Karpas-422 (cell line): ENCODE data around the gene LATS1. TPM values are rescaled to one million over a fixed set of nuclear protein-coding genes. Genes with fewer than 3 reads are reported as not detected.
A peak's percentile ranks its signal among the peaks of the same experiment; 100 is the strongest.
"Not testable (repeated sequence)": the region's sequence is repeated elsewhere in the genome, so short reads cannot be mapped to it uniquely, and the experiment has no call there.

Experiments
- DNase-seq: peaks from one replicate; pipeline ENCODE4 v3.0.0-alpha.2; 2015
- H2AFZ ChIP-seq: fragments of 200-600 bp; sonication (generic); 2 replicates; pipeline ENCODE4 v1.6.1; 2014; ENCODE audit warnings: antibody characterized with exemption, low read length, mixed read lengths
- H3K27ac ChIP-seq: fragments of 200-600 bp; sonication (generic); 2 replicates; pipeline ENCODE4 v1.5.1; 2014; ENCODE audit warnings: mild to moderate bottlenecking, low read length, moderate library complexity
- H3K27me3 ChIP-seq: fragments of 200-600 bp; sonication (generic); 2 replicates; pipeline ENCODE4 v1.6.1; 2014; ENCODE audit warnings: low read length, mixed read lengths
- H3K36me3 ChIP-seq: fragments of 200-600 bp; sonication (generic); 2 replicates; pipeline ENCODE4 v1.6.1; 2014; ENCODE audit warnings: low read length, mixed read lengths; ENCODE audit not compliant: insufficient read depth
- H3K4me1 ChIP-seq: fragments of 200-600 bp; sonication (generic); 2 replicates; pipeline ENCODE4 v1.6.1; 2014; ENCODE audit warnings: mild to moderate bottlenecking, low read length, mixed read lengths
- H3K4me2 ChIP-seq: fragments of 200-600 bp; sonication (generic); 2 replicates; pipeline ENCODE4 v1.6.1; 2014; ENCODE audit warnings: low read length, low read depth, mild to moderate bottlenecking; ENCODE audit not compliant: poor library complexity, severe bottlenecking
- H3K4me3 ChIP-seq: fragments of 200-600 bp; sonication (generic); 2 replicates; pipeline ENCODE4 v1.5.1; 2014; ENCODE audit warnings: mild to moderate bottlenecking, antibody characterized with exemption, low read length, mixed read lengths
- H3K79me2 ChIP-seq: fragments of 200-600 bp; sonication (generic); 2 replicates; pipeline ENCODE4 v1.6.1; 2014; ENCODE audit warnings: mild to moderate bottlenecking, low read length, mixed read lengths
- H3K9ac ChIP-seq: fragments of 200-600 bp; sonication (generic); 2 replicates; pipeline ENCODE4 v1.6.0; 2014; ENCODE audit warnings: low read length
- H3K9me2 ChIP-seq: fragments of 200-600 bp; sonication (generic), shearing (Covaris generic); replicated peaks from 2 replicates; pipeline ENCODE4 v1.6.0; 2014; ENCODE audit warnings: mild to moderate bottlenecking, low read length, moderate library complexity; ENCODE audit not compliant: insufficient read depth
- H3K9me3 ChIP-seq: fragments of 300-700, 200-600 bp; sonication (generic); 2 replicates; pipeline ENCODE4 v1.6.1; 2014; ENCODE audit warnings: low read length, mixed read lengths
- H4K20me1 ChIP-seq: fragments of 200-600 bp; sonication (generic); 2 replicates; pipeline ENCODE4 v1.6.1; 2014; ENCODE audit warnings: mild to moderate bottlenecking, antibody characterized with exemption, low read length, low read depth; ENCODE audit not compliant: insufficient read depth
- total RNA-seq: library from RNA; depleted of rRNA; stranded (reverse); fragments of >200 nt; shearing (Covaris generic); gene quantifications from 2 replicates; pipeline ENCODE4 v1.2.3, GENCODE V29; 2014; ENCODE audit warnings: low replicate concordance

LATS1 gene
- total RNA-seq, 1 experiment from 2014 or later, result 29.7 TPM

DNA sequence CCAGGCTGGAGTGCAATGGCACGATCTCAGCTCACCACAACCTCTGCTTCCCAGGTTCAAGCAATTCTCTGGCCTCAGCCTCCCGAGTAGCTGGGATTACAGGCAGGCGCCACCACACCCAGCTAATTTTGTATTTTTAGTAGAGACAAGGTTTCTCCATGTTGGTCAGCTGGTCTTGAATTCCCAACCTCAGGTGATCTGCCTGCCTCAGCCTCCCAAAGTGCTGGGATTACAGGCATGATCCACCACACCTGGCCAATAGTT, 35.4 kb upstream of the LATS1 start:
- H3K4me3 ChIP-seq, H3K9me2 ChIP-seq, H3K4me2 ChIP-seq, H3K9me3 ChIP-seq, DNase-seq, H2AFZ ChIP-seq, H3K9ac ChIP-seq, H3K36me3 ChIP-seq, H3K27me3 ChIP-seq, H3K27ac ChIP-seq: not testable (repeated sequence)
- peaks cover 21% of the 10 kb centered on the region for H3K4me1 ChIP-seq
- peaks cover 85% of the 10 kb centered on the region for H3K79me2 ChIP-seq
- H4K20me1 ChIP-seq, result peaks cover 24% of the 10 kb centered on the region

DNA sequence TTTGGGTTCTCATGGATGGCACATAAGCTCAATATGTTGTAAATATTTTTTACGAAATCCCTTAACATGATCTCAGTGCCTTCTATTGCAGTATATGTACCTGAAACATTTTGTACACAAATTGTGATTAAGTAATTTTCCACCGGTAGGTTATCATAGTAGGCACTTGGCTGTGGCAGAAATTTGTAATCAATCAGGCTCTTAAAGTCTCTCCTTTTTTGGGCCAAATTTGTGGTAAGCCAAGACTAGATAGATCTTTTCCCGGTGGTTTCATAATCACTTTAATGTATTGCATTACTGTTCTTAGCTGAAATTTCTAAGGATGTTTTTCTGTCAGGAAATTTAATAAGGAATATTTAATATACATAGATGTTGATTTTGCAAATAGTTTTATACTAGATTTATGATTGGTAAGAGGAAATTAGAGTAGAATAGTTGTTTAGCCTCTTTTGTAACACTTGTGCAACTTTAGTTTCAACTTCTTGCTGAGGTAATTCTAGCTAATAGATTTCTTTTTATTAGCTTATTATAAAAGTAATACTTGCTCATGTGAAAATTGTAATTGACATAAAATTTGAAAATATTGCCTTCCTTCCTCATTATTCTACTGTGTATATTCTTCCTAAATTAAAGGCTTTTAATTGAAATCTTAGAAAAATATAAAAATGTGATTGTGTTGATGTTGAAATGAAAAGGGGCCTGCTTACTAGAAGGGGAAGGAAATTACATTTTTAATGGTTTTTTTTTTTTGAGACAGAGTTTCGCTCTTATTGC, 34.9 kb upstream of the LATS1 start:
- H3K79me2 ChIP-seq, result peaks cover 81% of the 10 kb centered on the region
- H3K9ac ChIP-seq, result no peak overlapping the region
- H4K20me1 ChIP-seq, result peaks cover 24% of the 10 kb centered on the region
- H2AFZ ChIP-seq, result no peak overlapping the region
- H3K4me3 ChIP-seq, result no peak overlapping the region
- no peaks in the 10 kb centered on the region for H3K27me3 ChIP-seq
- no peaks in the 10 kb centered on the region for H3K9me2 ChIP-seq
- DNase-seq, result peak; percentile 24
- peak overlapping the region; percentile 5 for H3K4me2 ChIP-seq
- H3K4me1 ChIP-seq, result peaks cover 21% of the 10 kb centered on the region
- peaks cover 9% of the 10 kb centered on the region; the same call in 1 of the 2 replicates for H3K36me3 ChIP-seq
- H3K9me3 ChIP-seq, result no peaks in the 10 kb centered on the region
- H3K27ac ChIP-seq, result no peak overlapping the region; the same call in 1 of the 2 replicates

DNA sequence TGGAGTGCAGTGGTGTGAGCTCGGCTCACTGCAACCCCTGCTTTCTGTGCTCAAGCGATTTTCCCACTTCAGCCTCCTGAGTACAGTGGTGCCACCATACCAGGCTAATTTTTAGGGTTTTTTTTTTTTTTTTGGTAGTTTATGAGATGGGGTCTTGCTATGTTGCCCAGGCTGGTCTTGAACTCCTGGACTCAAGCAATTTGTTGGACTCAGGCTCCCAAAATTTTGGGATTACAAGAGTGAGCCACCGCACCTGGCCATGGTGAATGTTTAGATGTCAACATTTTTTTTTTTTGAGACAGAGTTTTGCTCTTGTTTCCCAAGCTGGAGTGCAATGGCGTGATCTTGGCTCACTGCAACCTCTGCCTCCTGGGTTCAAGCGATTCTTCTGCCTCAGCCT, 34.0 kb upstream of the LATS1 start:
- H3K4me3 ChIP-seq, H3K4me2 ChIP-seq, H3K27me3 ChIP-seq, H3K9ac ChIP-seq, H2AFZ ChIP-seq, H3K36me3 ChIP-seq, H3K27ac ChIP-seq, H3K9me2 ChIP-seq, H3K9me3 ChIP-seq: not testable (repeated sequence)
- Histone ChIP-seq H3K79me2 (peaks cover 73% of the 10 kb centered on the region), H3K4me1 (peaks cover 22% of the 10 kb centered on the region), H4K20me1 (peaks cover 24% of the 10 kb centered on the region)
- peak; percentile 34 for DNase-seq

DNA sequence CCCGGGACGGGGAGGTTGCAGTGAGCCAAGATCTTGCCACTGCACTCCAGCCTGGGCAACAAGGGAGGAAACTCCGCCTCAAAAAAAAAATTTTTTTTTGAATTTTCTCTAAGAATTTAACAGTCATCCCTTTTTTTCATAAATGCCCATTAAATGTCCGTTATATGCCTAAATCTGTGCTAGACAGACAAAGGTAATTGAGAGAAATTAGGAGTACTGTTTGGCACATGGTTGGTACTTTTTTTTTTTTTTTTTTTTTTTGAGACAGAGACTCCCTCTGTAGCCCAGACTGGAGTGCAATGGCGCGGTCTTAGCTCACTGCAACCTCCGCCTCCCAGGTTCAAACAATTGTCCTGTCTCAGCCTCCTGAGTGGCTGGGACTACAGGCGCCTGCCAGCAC, 33.3 kb upstream of the LATS1 start:
- peak overlapping the region; percentile 98 for H3K4me3 ChIP-seq
- no peaks in the 10 kb centered on the region for H3K9me2 ChIP-seq
- H3K27ac ChIP-seq, result no peak overlapping the region
- no peaks in the 10 kb centered on the region for H3K9me3 ChIP-seq
- peaks cover 27% of the 10 kb centered on the region for H3K4me1 ChIP-seq
- peak; percentile 24 for DNase-seq
- H3K4me2 ChIP-seq, result peak overlapping the region; percentile 78
- H2AFZ ChIP-seq, result no peak overlapping the region
- H3K27me3 ChIP-seq, result no peaks in the 10 kb centered on the region
- peaks cover 24% of the 10 kb centered on the region for H4K20me1 ChIP-seq
- H3K9ac ChIP-seq, result no peak overlapping the region
- H3K36me3 ChIP-seq, result peaks cover 9% of the 10 kb centered on the region; the same call in 1 of the 2 replicates
- peaks cover 68% of the 10 kb centered on the region for H3K79me2 ChIP-seq

DNA sequence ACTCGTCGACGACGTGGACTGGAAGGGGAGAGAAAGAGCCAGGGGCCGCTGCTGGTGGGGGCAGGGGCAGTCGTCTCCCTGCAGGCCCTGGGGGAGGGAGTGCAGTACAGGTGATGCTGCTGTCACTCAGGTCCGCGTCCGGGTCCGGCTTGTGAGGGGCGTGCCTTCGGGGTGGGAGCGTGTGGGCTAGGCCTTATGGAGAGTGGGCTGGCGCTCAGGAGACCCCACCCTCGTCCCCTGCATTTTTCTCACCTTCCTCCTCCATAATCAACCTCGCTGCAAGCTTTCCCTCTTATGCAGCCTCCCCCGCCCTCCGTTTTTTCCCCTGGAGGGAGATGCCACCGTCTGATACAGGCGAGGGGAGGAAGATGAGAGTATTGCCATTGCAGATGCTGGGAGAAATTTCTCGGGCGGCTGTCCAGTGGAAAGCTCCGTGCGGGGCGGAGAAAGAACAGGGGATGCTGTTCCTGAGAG, 32.3 kb upstream of the LATS1 start:
- Histone ChIP-seq H2AFZ (peak overlapping the region; percentile 75), H3K79me2 (peaks cover 68% of the 10 kb centered on the region), H3K4me1 (peaks cover 31% of the 10 kb centered on the region), H3K4me3 (peak overlapping the region; percentile 98), H3K4me2 (peak overlapping the region; percentile 78), H3K27me3 (no peaks in the 10 kb centered on the region), H3K27ac (peak overlapping the region; percentile 76), H4K20me1 (peaks cover 20% of the 10 kb centered on the region), H3K9me2 (no peaks in the 10 kb centered on the region), H3K9me3 (no peaks in the 10 kb centered on the region), H3K9ac (peak overlapping the region; percentile 99), H3K36me3 (peaks cover 9% of the 10 kb centered on the region; the same call in 1 of the 2 replicates)
- DNase-seq, result peak; percentile 91

DNA sequence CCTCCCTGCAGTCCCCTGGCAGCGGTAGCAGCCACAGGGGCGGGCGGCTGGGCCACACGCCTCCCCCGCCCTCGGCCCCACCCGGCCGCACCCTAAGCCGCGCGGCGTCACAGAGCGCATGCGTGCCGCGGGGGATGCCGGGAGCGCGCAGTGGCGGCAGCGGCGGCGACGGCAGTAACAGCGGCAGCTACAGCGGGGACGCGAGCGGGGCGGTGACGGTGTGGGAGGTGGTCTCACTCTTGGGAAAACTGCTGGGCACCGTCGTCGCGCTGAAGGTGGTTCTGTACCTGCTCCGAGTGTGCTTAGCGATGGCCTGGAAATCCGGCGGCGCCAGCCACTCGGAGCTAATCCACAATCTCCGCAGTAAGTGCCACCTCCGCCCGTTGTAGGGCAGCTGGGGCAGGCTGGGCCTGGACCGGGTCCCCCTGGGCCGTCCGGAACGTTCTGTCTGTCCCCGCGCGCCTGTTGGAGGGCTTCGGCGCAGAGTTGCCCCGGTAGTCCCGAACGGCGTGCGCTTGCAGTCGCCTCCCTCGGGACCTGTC, 31.8 kb upstream of the LATS1 start, which contains the start of gene PCMT1:
PCMT1 (plus strand) TSS at position 148 of the 542 bp plus-strand sequence; CDS start at position 309, 161 bp downstream.
- peak; percentile 97 for DNase-seq
- Histone ChIP-seq H3K9me2 (no peaks in the 10 kb centered on the region), H4K20me1 (peaks cover 20% of the 10 kb centered on the region), H3K27me3 (no peaks in the 10 kb centered on the region), H3K4me2 (peak within 1 kb of the TSS; percentile 78), H3K27ac (peak within 1 kb of the TSS; percentile 76), H3K36me3 (peaks cover 9% of the 10 kb centered on the region; the same call in 1 of the 2 replicates), H3K9ac (peak within 1 kb of the TSS; percentile 99), H3K79me2 (peaks cover 67% of the 10 kb centered on the region), H3K4me1 (peaks cover 35% of the 10 kb centered on the region), H2AFZ (peak within 1 kb of the TSS; percentile 75), H3K4me3 (peak within 1 kb of the TSS; percentile 98), H3K9me3 (no peaks in the 10 kb centered on the region)

DNA sequence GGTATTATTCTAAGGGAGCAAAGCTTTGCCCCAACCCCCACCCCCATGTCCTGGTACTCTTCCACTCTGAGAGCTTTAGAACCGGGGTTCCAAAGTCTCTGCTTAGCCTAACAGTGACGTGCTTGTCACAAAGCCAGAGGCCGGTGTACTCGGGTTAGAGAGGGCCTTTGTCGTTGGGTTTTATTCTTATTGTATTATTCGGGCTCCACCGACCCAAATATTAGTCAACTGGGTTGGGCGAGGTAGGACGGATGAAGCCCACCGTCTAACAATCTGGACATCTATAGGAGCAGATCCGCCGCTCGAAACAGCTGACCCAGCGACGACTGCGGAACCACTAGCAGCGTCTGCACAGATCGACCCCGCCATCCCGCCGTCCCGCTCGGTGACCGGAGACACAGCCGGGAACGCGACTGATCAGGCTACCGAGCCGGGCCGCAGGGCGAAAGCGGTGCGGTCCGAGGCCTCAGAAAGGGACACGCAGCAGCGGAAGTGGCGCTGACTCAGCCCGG, 31.2 kb upstream of the LATS1 start:
- not testable (repeated sequence) for H3K27ac ChIP-seq, H2AFZ ChIP-seq, H3K9me3 ChIP-seq, H3K9me2 ChIP-seq, H3K27me3 ChIP-seq, DNase-seq, H3K36me3 ChIP-seq
- Histone ChIP-seq H4K20me1 (peaks cover 15% of the 10 kb centered on the region), H3K79me2 (peaks cover 67% of the 10 kb centered on the region), H3K4me1 (peaks cover 35% of the 10 kb centered on the region), H3K4me3 (peak overlapping the region; percentile 98), H3K9ac (peak overlapping the region; percentile 99), H3K4me2 (peak overlapping the region; percentile 78)
